Smooth muscle cell (in vitro differentiated cells): ENCODE data around the gene PLAAT5. TPM values are rescaled to one million over a fixed set of nuclear protein-coding genes. Genes with fewer than 3 reads are reported as not detected.

Experiments
- DNase-seq: peaks from one replicate; lab custom pipeline; 2025; ENCODE audit not compliant: unreplicated experiment; lab: John Stamatoyannopoulos, UW
- H2AFZ ChIP-seq: fragments of 200-600 bp; sonication (generic); 2 replicates; pipeline ENCODE4 v1.6.0; 2016; ENCODE audit warnings: antibody characterized with exemption, low read depth, mild to moderate bottlenecking
- H3F3A ChIP-seq: fragments of 200-600 bp; sonication (generic); 2 replicates; pipeline ENCODE4 v1.6.0; 2017; ENCODE audit warnings: antibody characterized with exemption, low read depth
- H3K27ac ChIP-seq: fragments of 200-600 bp; sonication (generic); 2 replicates; pipeline ENCODE4 v1.5.1; 2016; ENCODE audit warnings: low read depth, mild to moderate bottlenecking
- H3K27me3 ChIP-seq: fragments of 200-600 bp; sonication (generic); 2 replicates; pipeline ENCODE4 v1.6.1; 2016; ENCODE audit warnings: low read depth, mild to moderate bottlenecking
- H3K36me3 ChIP-seq: fragments of 200-600 bp; sonication (generic); 2 replicates; pipeline ENCODE4 v1.5.1; 2016; ENCODE audit warnings: low read depth
- H3K4me1 ChIP-seq: fragments of 200-600 bp; sonication (generic); 2 replicates; pipeline ENCODE4 v1.5.1; 2016; ENCODE audit warnings: low read depth
- H3K4me2 ChIP-seq: fragments of 200-600 bp; sonication (generic); 2 replicates; pipeline ENCODE4 v1.6.0; 2016; ENCODE audit warnings: mild to moderate bottlenecking
- H3K4me3 ChIP-seq: fragments of 200-600 bp; sonication (generic); 2 replicates; pipeline ENCODE4 v1.5.1; 2016; ENCODE audit warnings: mild to moderate bottlenecking
- H3K79me2 ChIP-seq: fragments of 200-600 bp; sonication (generic); 2 replicates; pipeline ENCODE4 v1.6.0; 2016; ENCODE audit warnings: low read depth, mild to moderate bottlenecking
- H3K9ac ChIP-seq: fragments of 200-600 bp; sonication (generic); 2 replicates; pipeline ENCODE4 v1.6.0; 2016; ENCODE audit warnings: low read depth
- H3K9me3 ChIP-seq: fragments of 200-600 bp; sonication (generic); replicated peaks from 2 replicates; pipeline ENCODE4 v1.5.1; 2016; ENCODE audit warnings: low read depth
- H4K20me1 ChIP-seq: fragments of 200-600 bp; sonication (generic); 2 replicates; pipeline ENCODE4 v1.6.0; 2016; ENCODE audit warnings: low read depth
- WGBS: methylation state at CpG from one replicate; pipeline ENCODE4 v1.1.7; 2016; ENCODE audit warnings: low lambda C conversion rate; 5-methylcytosine and 5-hydroxymethylcytosine counted together
- polyA plus RNA-seq: library from polyadenylated mRNA; unstranded; fragments of >200 nt; fragmentation: Nextera tagmentation; extraction: Ambion mirVana; gene quantifications from 2 replicates; pipeline ENCODE4 v1.2.1, GENCODE V29; 2016
- total RNA-seq: library from RNA; depleted of rRNA; stranded (reverse); fragments of >200 nt; gene quantifications from 2 replicates; pipeline ENCODE4 v1.2.3, GENCODE V29; 2014
- TF ChIP-seq, protein P1 (sequence below): fragments of 200-600 bp; sonication (generic); IDR thresholded peaks from 2 replicates; pipeline ENCODE4 v1.5.1; 2017; ENCODE audit warnings: borderline replicate concordance, mild to moderate bottlenecking, antibody characterized with exemption; ENCODE audit not compliant: insufficient read depth, poor library complexity, severe bottlenecking

The PLAAT5 gene
- total and polyA plus RNA-seq, 2 experiments from 2014 or later = 0.04 TPM; not detected in 1

DNA sequence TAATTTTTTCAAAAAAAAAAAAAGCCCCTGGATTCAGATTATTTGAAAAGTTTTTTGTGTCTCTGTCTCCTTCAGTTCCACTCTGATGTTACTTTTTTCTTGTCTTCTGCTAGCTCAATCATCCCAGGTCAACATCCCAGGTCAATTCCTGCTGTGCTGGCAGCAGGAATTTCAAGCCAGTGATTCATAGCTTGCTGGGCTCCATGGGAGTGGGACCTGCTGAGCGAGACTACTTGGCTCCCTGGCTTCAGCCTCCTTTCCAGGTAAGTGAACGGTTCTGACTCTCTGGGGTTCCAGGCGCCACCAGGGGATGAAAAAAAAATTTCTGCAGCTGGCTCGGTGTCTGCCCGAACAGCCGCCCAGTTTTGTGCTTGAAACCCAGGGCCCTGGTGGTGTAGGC, 31.4 kb downstream of the PLAAT5 start:
- Histone ChIP-seq H4K20me1 (no peaks in the 10 kb centered on the region), H3K9ac (no peak overlapping the region), H3K36me3 (no peaks in the 10 kb centered on the region), H3K4me3 (no peak overlapping the region), H3K79me2 (no peaks in the 10 kb centered on the region), H2AFZ (no peak overlapping the region), H3K4me1 (peaks cover 4% of the 10 kb centered on the region), H3K4me2 (no peak overlapping the region), H3K27ac (no peak overlapping the region), H3K27me3 (no peaks in the 10 kb centered on the region), H3K9me3 (no peaks in the 10 kb centered on the region), H3F3A (no peaks in the 10 kb centered on the region)
- TF ChIP-seq, protein P1, sequence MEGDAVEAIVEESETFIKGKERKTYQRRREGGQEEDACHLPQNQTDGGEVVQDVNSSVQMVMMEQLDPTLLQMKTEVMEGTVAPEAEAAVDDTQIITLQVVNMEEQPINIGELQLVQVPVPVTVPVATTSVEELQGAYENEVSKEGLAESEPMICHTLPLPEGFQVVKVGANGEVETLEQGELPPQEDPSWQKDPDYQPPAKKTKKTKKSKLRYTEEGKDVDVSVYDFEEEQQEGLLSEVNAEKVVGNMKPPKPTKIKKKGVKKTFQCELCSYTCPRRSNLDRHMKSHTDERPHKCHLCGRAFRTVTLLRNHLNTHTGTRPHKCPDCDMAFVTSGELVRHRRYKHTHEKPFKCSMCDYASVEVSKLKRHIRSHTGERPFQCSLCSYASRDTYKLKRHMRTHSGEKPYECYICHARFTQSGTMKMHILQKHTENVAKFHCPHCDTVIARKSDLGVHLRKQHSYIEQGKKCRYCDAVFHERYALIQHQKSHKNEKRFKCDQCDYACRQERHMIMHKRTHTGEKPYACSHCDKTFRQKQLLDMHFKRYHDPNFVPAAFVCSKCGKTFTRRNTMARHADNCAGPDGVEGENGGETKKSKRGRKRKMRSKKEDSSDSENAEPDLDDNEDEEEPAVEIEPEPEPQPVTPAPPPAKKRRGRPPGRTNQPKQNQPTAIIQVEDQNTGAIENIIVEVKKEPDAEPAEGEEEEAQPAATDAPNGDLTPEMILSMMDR = no peak
- 42% methylated on average over 6 of the region's 6 CpGs for WGBS
- DNase-seq = no peak

DNA sequence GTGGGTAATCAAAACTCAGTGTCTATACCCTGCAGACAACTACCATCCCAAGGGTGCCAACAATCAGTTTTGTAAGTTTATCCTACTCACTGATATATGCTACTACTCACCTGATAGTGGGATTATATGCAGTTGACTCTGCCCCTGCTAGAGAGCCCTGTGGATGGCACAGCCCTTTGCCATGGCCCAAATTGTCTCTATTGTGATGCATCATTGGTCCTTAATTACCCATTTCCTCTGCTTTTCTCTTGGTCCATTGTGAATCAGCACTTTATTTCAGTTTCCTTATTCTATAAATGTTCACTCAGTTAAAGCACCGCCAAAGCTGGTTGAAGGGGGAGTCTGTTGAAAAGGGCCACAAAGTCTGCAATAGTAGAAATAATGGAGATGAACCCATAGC, 42.3 kb downstream of the PLAAT5 start:
- Histone ChIP-seq H3K9ac (no peak overlapping the region), H2AFZ (no peak overlapping the region), H3K4me2 (no peak overlapping the region), H3K27me3 (no peaks in the 10 kb centered on the region), H3F3A (no peaks in the 10 kb centered on the region), H3K4me3 (no peak overlapping the region), H3K79me2 (no peaks in the 10 kb centered on the region), H4K20me1 (no peaks in the 10 kb centered on the region), H3K4me1 (no peaks in the 10 kb centered on the region), H3K27ac (no peak overlapping the region), H3K36me3 (no peaks in the 10 kb centered on the region), H3K9me3 (no peaks in the 10 kb centered on the region)
- TF ChIP-seq, protein P1 = no peak
- DNase-seq = no peak
- WGBS = 26% methylated on average over 1 of the region's 1 CpG

DNA sequence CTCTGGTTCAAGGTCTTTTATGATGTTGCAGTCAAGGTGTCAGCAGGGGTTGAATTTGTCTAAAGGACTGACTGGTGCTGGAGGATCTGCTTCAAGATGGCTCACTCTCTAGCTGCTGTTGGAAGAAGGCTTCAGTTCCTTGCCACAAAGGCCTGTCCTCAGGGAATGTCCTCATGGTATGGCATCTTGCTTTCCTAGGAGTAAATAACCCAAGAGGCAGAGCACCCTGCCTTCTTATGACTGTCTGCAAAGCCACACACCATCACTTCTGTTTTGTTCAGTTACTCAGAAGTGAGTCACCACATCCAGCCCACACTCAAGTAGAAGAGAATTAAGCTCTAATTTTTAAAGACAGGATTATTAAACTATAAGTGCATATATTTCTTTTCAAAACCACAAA, 45.2 kb downstream of the PLAAT5 start:
- H3K9ac ChIP-seq = no peak overlapping the region

DNA sequence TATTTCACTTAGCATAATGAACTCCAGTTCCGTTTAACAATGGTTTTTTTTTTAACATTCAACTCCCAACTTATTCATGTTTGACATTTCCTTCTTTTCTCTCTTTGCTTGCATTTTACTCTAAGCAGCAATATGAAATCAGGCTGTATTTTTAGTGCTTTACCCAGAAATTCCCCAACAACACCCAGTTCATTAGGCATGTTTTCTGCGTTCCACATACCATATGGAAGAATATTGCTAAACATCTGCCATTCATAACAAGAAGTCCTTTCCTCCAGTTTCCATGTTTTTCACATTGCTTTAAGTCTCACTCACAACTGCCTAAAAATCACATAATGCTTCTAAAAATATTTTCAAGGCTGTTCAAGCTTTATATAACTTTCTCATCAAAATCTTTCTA, 45.8 kb downstream of the PLAAT5 start:
- DNase-seq = no peak
- WGBS = 89% methylated on average over 2 of the region's 2 CpGs
- Histone ChIP-seq H3F3A (no peaks in the 10 kb centered on the region), H3K9me3 (no peaks in the 10 kb centered on the region), H3K27ac (no peak overlapping the region), H3K79me2 (no peaks in the 10 kb centered on the region), H2AFZ (no peak overlapping the region), H3K9ac (no peak overlapping the region), H3K4me2 (no peak overlapping the region), H3K4me3 (no peak overlapping the region), H4K20me1 (no peaks in the 10 kb centered on the region), H3K27me3 (no peaks in the 10 kb centered on the region), H3K4me1 (no peaks in the 10 kb centered on the region), H3K36me3 (no peaks in the 10 kb centered on the region)
- TF ChIP-seq, protein P1 = no peak

More for the DNA sequence above, 45.2 kb downstream of the PLAAT5 start:
- no peak for DNase-seq
- no peaks in the 10 kb centered on the region for H3K4me1 ChIP-seq
- H4K20me1 ChIP-seq = no peaks in the 10 kb centered on the region
- TF ChIP-seq, protein P1 = no peak
- no peaks in the 10 kb centered on the region for H3K27me3 ChIP-seq
- H3K9me3 ChIP-seq = no peaks in the 10 kb centered on the region
- H3F3A ChIP-seq = no peaks in the 10 kb centered on the region
- no peak overlapping the region for H3K27ac ChIP-seq
- no peak overlapping the region for H3K4me3 ChIP-seq
- H2AFZ ChIP-seq = no peak overlapping the region
- H3K4me2 ChIP-seq = no peak overlapping the region
- H3K79me2 ChIP-seq = no peaks in the 10 kb centered on the region
- H3K36me3 ChIP-seq = no peaks in the 10 kb centered on the region
